ENCODE measurements around the gene MIPOL1.

Gene MIPOL1

GRCh38 chr14:37594238-37594970 lies 396.7 kb downstream of the MIPOL1 start:
- H3K27me3 ChIP-seq (ENCODE audit: low read depth) = no peaks in the 10 kb centered on the region
- no peaks in the 10 kb centered on the region for H3K9me3 ChIP-seq
- H3K4me1 ChIP-seq = peaks cover 30% of the 10 kb centered on the region
- peaks cover 22% of the 10 kb centered on the region for H3K36me3 ChIP-seq (replicated peaks)
- peak; percentile 86 to 89 for DNase-seq (ENCODE audit: low spot score in 2 of 2)
- in situ Hi-C loops (cut with MboI; ENCODE audit: low sequenced_read_pairs) = no loop called here
- H3K4me3 ChIP-seq = peak overlapping the region; percentile 61

GRCh38 chr14:37594971-37595808 lies 397.5 kb downstream of the MIPOL1 start, which contains the start of the genes FOXA1 and TTC6:
Gene FOXA1, minus strand, starts transcription at chr14:37595249. Its CDS starts 277 bp downstream, at chr14:37594972.
Gene TTC6, plus strand, starts transcription at chr14:37595629. Its CDS starts 26,436 bp downstream, at chr14:37622065.
- Histone ChIP-seq H3K36me3 (replicated peaks) (peaks cover 20% of the 10 kb centered on the region), H3K27me3 (ENCODE audit: low read depth) (no peaks in the 10 kb centered on the region), H3K4me3 (peak within 1 kb of the TSS; percentile 61), H3K4me1 (peaks cover 33% of the 10 kb centered on the region), H3K9me3 (no peaks in the 10 kb centered on the region)
- in situ Hi-C loops (cut with MboI; ENCODE audit: low sequenced_read_pairs) = loop anchor here (5.0 kb wide), 1 partner anchor 272 kb away; no protein-coding TSS in a partner anchor
- DNase-seq (ENCODE audit: low spot score in 2 of 2) = peak; percentile 69 to 88

- Histone ChIP-seq H3K4me1 (peaks cover 30% of the 10 kb centered on the region), H3K9me3 (no peaks in the 10 kb centered on the region), H3K4me3 (peak overlapping the region; percentile 61), H3K27me3 (ENCODE audit: low read depth) (no peaks in the 10 kb centered on the region), H3K36me3 (replicated peaks) (peaks cover 12% of the 10 kb centered on the region)
- in situ Hi-C loops (cut with MboI; ENCODE audit: low sequenced_read_pairs) = loop anchor here (5.0 kb wide), 1 partner anchor 271 kb away; no protein-coding TSS in a partner anchor
- DNase-seq (ENCODE audit: low spot score in 2 of 2) = peak; percentile 83 to 91
Measured at GRCh38 chr14:37595809-37596621, 398.3 kb downstream of the MIPOL1 start.

DNA sequence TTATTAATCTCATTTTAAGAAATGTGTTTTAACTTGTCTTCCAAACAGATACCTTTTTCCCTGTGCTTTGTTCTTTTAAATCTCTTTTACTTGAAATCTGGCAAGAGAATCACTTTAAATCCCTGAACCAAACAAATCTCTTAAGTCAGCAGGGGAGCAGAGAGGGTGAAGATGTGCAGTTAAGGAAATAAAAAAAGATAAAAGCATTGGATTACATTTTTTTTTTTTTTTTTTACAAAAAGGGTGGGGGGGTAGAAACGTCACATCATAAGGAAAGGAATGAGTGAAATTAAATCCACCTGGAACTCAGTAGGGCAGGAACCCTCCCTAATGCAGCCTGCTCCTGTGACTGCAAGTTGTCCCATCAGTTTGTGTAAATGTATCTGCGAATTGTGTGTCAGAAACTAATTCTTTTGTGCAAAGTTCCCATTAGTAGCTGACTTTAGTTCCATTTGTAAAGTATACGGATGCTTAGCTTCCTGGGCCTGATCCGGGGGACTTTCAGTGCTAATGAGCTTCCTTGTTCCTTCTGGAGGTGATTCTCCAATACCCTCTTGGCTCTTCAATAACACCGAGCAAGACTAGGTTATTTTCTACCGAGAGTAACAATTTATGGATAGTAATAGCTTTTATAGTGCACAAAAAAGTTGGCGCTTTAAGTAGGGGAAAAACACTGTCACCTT lies 399.2 kb downstream of the MIPOL1 start:
- Histone ChIP-seq H3K9me3 (no peaks in the 10 kb centered on the region), H3K4me1 (peaks cover 28% of the 10 kb centered on the region), H3K27me3 (ENCODE audit: low read depth) (no peaks in the 10 kb centered on the region), H3K36me3 (replicated peaks) (peaks cover 5% of the 10 kb centered on the region), H3K4me3 (peak overlapping the region; percentile 61; the same call in 1 of the 2 replicates)
- DNase-seq (ENCODE audit: low spot score in 2 of 2) = no peak
- in situ Hi-C loops (cut with MboI; ENCODE audit: low sequenced_read_pairs) = loop anchor here (5.0 kb wide), 1 partner anchor 270 kb away; no protein-coding TSS in a partner anchor

- Histone ChIP-seq H3K27me3 (ENCODE audit: low read depth) (no peaks in the 10 kb centered on the region), H3K4me3 (no peak overlapping the region), H3K9me3 (no peaks in the 10 kb centered on the region), H3K36me3 (replicated peaks) (no peaks in the 10 kb centered on the region), H3K4me1 (peaks cover 28% of the 10 kb centered on the region)
- DNase-seq (ENCODE audit: low spot score in 2 of 2) = peak in 1 of 2 experiments; percentile 35
- in situ Hi-C loops (cut with MboI; ENCODE audit: low sequenced_read_pairs) = loop anchor here (5.0 kb wide), 1 partner anchor 270 kb away; no protein-coding TSS in a partner anchor
Measured at GRCh38 chr14:37597538-37597913, 399.8 kb downstream of the MIPOL1 start.

DNA sequence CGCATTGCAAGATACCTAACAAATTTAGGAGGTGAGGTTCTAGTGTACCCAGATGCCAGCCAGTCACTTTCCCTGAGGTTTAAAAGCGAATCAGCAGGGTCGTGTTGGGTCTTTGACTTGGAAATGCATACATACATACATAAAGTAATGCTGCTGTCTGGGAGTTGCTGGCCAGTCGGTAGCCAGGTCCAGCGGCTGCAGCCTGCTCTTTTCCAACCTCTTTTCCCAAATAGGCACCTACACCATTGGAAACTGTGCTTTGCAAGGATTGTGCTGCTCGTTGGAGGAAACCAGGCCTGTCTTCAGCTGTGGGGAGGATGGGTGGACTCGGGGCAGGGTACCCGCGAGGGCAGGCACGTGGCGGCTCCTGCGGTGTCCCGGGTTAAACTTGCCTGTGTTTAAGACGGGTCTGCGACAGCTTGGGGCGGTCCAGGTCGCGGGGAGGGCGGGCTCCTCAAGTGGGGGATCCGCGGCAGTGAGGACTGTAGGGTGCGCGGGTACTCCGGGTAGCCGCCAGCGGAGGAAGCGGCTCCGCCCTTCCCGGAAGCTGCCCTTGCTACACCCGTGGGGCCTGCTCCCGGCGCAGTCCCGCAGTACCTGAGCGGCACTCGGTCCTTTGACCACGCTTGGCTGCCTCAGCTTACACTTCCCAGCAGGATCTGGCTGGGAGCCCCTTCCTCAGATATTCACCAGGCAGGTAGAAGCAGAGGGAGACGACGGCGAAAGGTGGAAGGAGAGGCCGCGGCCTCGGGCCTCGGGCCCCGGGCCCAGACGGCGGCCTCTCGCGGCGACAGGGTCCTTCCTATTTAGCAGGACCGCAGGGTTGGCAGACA lies 400.4 kb downstream of the MIPOL1 start:
- Histone ChIP-seq H3K4me1 (peaks cover 28% of the 10 kb centered on the region), H3K4me3 (no peak overlapping the region), H3K27me3 (ENCODE audit: low read depth) (no peaks in the 10 kb centered on the region), H3K36me3 (replicated peaks) (no peaks in the 10 kb centered on the region), H3K9me3 (no peaks in the 10 kb centered on the region)
- DNase-seq (ENCODE audit: low spot score in 2 of 2) = no peak
- in situ Hi-C loops (cut with MboI; ENCODE audit: low sequenced_read_pairs) = loop anchor here (5.0 kb wide), 1 partner anchor 269 kb away; no protein-coding TSS in a partner anchor

GRCh38 chr14:37598747-37599506 lies 401.2 kb downstream of the MIPOL1 start:
- Histone ChIP-seq H3K4me3 (peak overlapping the region; percentile 40), H3K36me3 (replicated peaks) (no peaks in the 10 kb centered on the region), H3K27me3 (ENCODE audit: low read depth) (no peaks in the 10 kb centered on the region), H3K4me1 (peaks cover 28% of the 10 kb centered on the region), H3K9me3 (no peaks in the 10 kb centered on the region)
- peak in 1 of 2 experiments; percentile 23 for DNase-seq (ENCODE audit: low spot score in 2 of 2)
- in situ Hi-C loops (cut with MboI; ENCODE audit: low sequenced_read_pairs) = loop anchor here (5.0 kb wide), 1 partner anchor 268 kb away; no protein-coding TSS in a partner anchor

GRCh38 chr14:37599507-37600368 lies 402.0 kb downstream of the MIPOL1 start:
- in situ Hi-C loops (cut with MboI; ENCODE audit: low sequenced_read_pairs) = loop anchor here (5.0 kb wide), 2 partner anchors 53 to 268 kb away; no protein-coding TSS in a partner anchor
- DNase-seq (ENCODE audit: low spot score in 2 of 2) = peak; percentile 67 to 71
- H3K9me3 ChIP-seq = no peaks in the 10 kb centered on the region
- peaks cover 28% of the 10 kb centered on the region for H3K4me1 ChIP-seq
- H3K4me3 ChIP-seq = peak overlapping the region; percentile 40
- no peaks in the 10 kb centered on the region for H3K36me3 ChIP-seq (replicated peaks)
- H3K27me3 ChIP-seq (ENCODE audit: low read depth) = no peaks in the 10 kb centered on the region

GRCh38 chr14:37600880-37601741 lies 403.4 kb downstream of the MIPOL1 start:
- in situ Hi-C loops (cut with MboI; ENCODE audit: low sequenced_read_pairs) = loop anchor here (5.0 kb wide), 1 partner anchor 51 kb away; no protein-coding TSS in a partner anchor
- Histone ChIP-seq H3K4me1 (peaks cover 28% of the 10 kb centered on the region), H3K9me3 (no peaks in the 10 kb centered on the region), H3K36me3 (replicated peaks) (no peaks in the 10 kb centered on the region), H3K27me3 (ENCODE audit: low read depth) (no peaks in the 10 kb centered on the region), H3K4me3 (no peak overlapping the region)
- no peak for DNase-seq (ENCODE audit: low spot score in 2 of 2)

- no peaks in the 10 kb centered on the region for H3K9me3 ChIP-seq
- H3K4me1 ChIP-seq = peaks cover 21% of the 10 kb centered on the region
- DNase-seq (ENCODE audit: low spot score in 2 of 2) = no peak
- in situ Hi-C loops (cut with MboI; ENCODE audit: low sequenced_read_pairs) = loop anchor here (5.0 kb wide), 1 partner anchor 50 kb away; no protein-coding TSS in a partner anchor
- H3K4me3 ChIP-seq = no peak overlapping the region
- no peaks in the 10 kb centered on the region for H3K36me3 ChIP-seq (replicated peaks)
- H3K27me3 ChIP-seq (ENCODE audit: low read depth) = no peaks in the 10 kb centered on the region
Measured at GRCh38 chr14:37601865-37602264, 404.1 kb downstream of the MIPOL1 start.
